Measurements from ENCODE around the gene ADAM33.
A peak's percentile ranks its signal among the peaks of the same experiment; 100 is the strongest.

The ADAM33 gene

GRCh38 chr20:3681931-3682781 lies at the start of gene ADAM33:
TSS of gene ADAM33 (minus strand) at chr20:3682010. CDS start at chr20:3682004, 6 bp downstream.
- no peak for DNase-seq (ENCODE audit: low spot score)

GRCh38 chr20:3730803-3731672 lies 49.2 kb upstream of the ADAM33 start:
- no peak for DNase-seq (ENCODE audit: low spot score)

GRCh38 chr20:3729811-3730540 lies 48.2 kb upstream of the ADAM33 start:
- DNase-seq (ENCODE audit: low spot score): no peak

- no peak for DNase-seq (ENCODE audit: low spot score)
Observed at GRCh38 chr20:3729378-3729777, 47.6 kb upstream of the ADAM33 start.

- DNase-seq (ENCODE audit: low spot score): no peak
Observed at GRCh38 chr20:3728876-3729275, 47.1 kb upstream of the ADAM33 start.

GRCh38 chr20:3728354-3728753 lies 46.5 kb upstream of the ADAM33 start:
- no peak for DNase-seq (ENCODE audit: low spot score)

- no peak for DNase-seq (ENCODE audit: low spot score)
Observed at GRCh38 chr20:3727401-3728021, 45.7 kb upstream of the ADAM33 start.

GRCh38 chr20:3724356-3724755 lies 42.5 kb upstream of the ADAM33 start:
- no peak for DNase-seq (ENCODE audit: low spot score)

- DNase-seq (ENCODE audit: low spot score): no peak
Observed at GRCh38 chr20:3723284-3723683, 41.5 kb upstream of the ADAM33 start.

GRCh38 chr20:3721912-3722311 lies 40.1 kb upstream of the ADAM33 start:
- DNase-seq (ENCODE audit: low spot score): no peak

GRCh38 chr20:3720626-3721025 lies 38.8 kb upstream of the ADAM33 start:
- DNase-seq (ENCODE audit: low spot score): no peak

- no peak for DNase-seq (ENCODE audit: low spot score)
Observed at GRCh38 chr20:3720068-3720467, 38.3 kb upstream of the ADAM33 start.

- no peak for DNase-seq (ENCODE audit: low spot score)
Observed at GRCh38 chr20:3719046-3719445, 37.2 kb upstream of the ADAM33 start.

GRCh38 chr20:3716195-3716834 lies 34.5 kb upstream of the ADAM33 start:
- no peak for DNase-seq (ENCODE audit: low spot score)

GRCh38 chr20:3714092-3714491 lies 32.3 kb upstream of the ADAM33 start:
- DNase-seq (ENCODE audit: low spot score): no peak

- peak; percentile 3 for DNase-seq (ENCODE audit: low spot score)
Observed at GRCh38 chr20:3712279-3712873, 30.6 kb upstream of the ADAM33 start, which contains the start of gene SIGLEC1. TSS of gene SIGLEC1 (minus strand) at chr20:3712600. CDS start at chr20:3707128, 5,472 bp downstream.

- DNase-seq (ENCODE audit: low spot score): no peak
Observed at GRCh38 chr20:3711484-3711941, 29.7 kb upstream of the ADAM33 start.

GRCh38 chr20:3710703-3711483 lies 29.1 kb upstream of the ADAM33 start:
- peak; percentile 65 for DNase-seq (ENCODE audit: low spot score)

- DNase-seq (ENCODE audit: low spot score): no peak
Observed at GRCh38 chr20:3710011-3710466, 28.2 kb upstream of the ADAM33 start.

- DNase-seq (ENCODE audit: low spot score): no peak
Observed at GRCh38 chr20:3707508-3707899, 25.7 kb upstream of the ADAM33 start.
